HAP-1 (cell line): ENCODE data around the gene GGTLC2.

Source experiments
- DNase-seq, 2 experiments: peaks; one replicate each; pipeline ENCODE4 v3.0.0-alpha.2; 2016 to 2020; ENCODE audit warnings: low spot score in 2 of 2
- H3K27me3 ChIP-seq: fragments of 250-450 bp; sonication (Bioruptor Pico); 2 replicates; pipeline ENCODE4 v1.5.1; 2020; ENCODE audit warnings: low read depth, mild to moderate bottlenecking, moderate library complexity
- H3K36me3 ChIP-seq: fragments of 250-450 bp; sonication (Bioruptor Pico); replicated peaks from 2 replicates; pipeline ENCODE4 v1.5.1; 2020; ENCODE audit warnings: mild to moderate bottlenecking
- H3K4me1 ChIP-seq: fragments of 250-450 bp; sonication (Bioruptor Pico); 2 replicates; pipeline ENCODE4 v1.5.1; 2020; ENCODE audit warnings: mild to moderate bottlenecking
- H3K4me3 ChIP-seq: fragments of 250-450 bp; sonication (Bioruptor Pico); 2 replicates; pipeline ENCODE4 v1.5.1; 2020; ENCODE audit warnings: mild to moderate bottlenecking, moderate library complexity
- H3K9me3 ChIP-seq: fragments of 250-450 bp; sonication (Bioruptor Pico); 2 replicates; pipeline ENCODE4 v1.5.1; 2020; ENCODE audit warnings: mild to moderate bottlenecking, moderate library complexity
- in situ Hi-C: fragments of 300-500 bp; cut with MboI; formaldehyde crosslinking; loops from 3 replicates; pipeline ENCODE4 v1.14.3; 2020; ENCODE audit warnings: low sequenced_read_pairs, inconsistent platforms, mixed read lengths

Gene GGTLC2

DNA sequence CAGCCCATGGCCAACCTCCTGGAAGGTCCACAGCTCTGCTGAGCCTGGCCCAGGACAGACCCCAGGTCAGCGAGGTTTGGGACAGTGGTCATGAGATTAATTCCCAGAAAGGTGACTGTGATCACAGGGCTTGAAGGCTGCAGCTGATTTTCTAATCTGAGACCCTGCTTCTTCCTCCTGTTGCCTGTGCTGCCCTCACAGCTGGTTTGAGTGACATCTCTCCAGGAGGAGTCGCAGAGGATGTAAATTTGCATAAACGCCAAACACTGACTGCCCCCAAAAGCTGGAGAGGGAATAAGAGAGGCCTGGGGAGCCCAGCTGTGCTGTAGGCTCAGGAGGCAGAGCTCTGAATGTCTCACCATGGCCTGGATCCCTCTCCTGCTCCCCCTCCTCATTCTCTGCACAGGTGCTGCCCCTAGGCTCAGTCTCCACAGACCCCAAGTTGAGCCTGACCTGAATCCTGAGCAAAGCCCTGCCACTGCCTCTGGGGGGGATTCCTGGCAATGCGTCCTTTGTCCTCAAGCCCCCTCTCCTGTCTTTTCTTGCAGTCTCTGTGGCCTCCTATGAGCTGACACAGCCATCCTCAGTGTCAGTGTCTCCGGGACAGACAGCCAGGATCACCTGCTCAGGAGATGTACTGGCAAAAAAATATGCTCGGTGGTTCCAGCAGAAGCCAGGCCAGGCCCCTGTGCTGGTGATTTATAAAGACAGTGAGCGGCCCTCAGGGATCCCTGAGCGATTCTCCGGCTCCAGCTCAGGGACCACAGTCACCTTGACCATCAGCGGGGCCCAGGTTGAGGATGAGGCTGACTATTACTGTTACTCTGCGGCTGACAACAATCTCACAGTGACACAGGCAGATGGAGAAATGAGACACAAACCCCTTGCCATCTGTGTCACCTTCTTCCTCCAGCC is 23.8 kb downstream of the GGTLC2 start:
- in situ Hi-C loops: no loop called here
- H3K4me1 ChIP-seq: no peaks in the 10 kb centered on the region

DNA sequence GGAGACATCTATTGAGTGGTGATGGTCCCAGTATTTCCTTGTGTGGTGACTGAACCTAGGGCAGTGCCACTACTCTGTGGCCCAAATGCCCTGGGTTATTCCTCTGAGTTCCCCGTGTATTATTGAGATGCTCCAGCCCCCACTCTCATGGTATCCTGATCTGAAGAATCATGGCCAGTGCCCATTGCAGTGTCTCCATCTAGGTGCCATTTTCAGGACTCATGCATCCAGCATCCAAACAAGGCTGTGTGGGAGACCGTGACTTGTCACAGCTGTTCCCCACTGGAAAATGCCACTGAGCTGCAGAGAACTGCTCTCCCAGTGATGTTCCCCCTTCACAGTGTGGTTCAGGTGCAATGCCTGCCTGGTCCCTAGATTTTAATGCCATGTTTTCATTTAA is 24.7 kb downstream of the GGTLC2 start:
- Histone ChIP-seq H3K9me3 (no peaks in the 10 kb centered on the region; the same call in 1 of the 2 replicates), H3K36me3 (no peaks in the 10 kb centered on the region), H3K4me1 (no peaks in the 10 kb centered on the region), H3K4me3 (no peak overlapping the region), H3K27me3 (no peaks in the 10 kb centered on the region)
- in situ Hi-C loops: no loop called here
- no peak for DNase-seq

More for the DNA sequence above, 23.8 kb downstream of the GGTLC2 start:
- Histone ChIP-seq H3K4me3 (no peak overlapping the region), H3K27me3 (no peaks in the 10 kb centered on the region), H3K9me3 (no peaks in the 10 kb centered on the region; the same call in 1 of the 2 replicates), H3K36me3 (no peaks in the 10 kb centered on the region)
- DNase-seq: no peak

GRCh38 chr22:22670076-22670795 is 25.8 kb downstream of the GGTLC2 start:
- H3K4me1 ChIP-seq: no peaks in the 10 kb centered on the region
- in situ Hi-C loops: no loop called here
- no peaks in the 10 kb centered on the region for H3K36me3 ChIP-seq
- no peaks in the 10 kb centered on the region for H3K27me3 ChIP-seq
- no peak overlapping the region for H3K4me3 ChIP-seq
- H3K9me3 ChIP-seq: no peaks in the 10 kb centered on the region; the same call in 1 of the 2 replicates
- no peak for DNase-seq

DNA sequence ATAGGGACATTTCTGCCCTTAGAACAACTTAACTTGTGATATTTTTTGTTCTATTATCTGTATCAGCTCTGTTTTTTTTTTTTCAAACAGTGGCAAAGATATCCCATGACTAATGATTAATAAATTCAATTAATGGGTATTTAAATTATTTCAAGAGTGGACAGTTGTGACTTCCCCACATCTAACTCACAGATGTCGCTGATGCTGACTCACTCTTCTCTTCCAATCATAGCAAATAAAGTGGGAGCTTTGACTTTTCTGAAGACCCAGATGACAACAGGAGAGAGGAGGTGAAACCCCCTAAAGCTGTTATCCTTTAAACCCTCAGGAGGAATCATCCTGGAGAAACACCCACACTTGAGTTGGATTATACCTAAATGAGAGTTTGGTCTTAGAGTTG is 27.1 kb downstream of the GGTLC2 start:
- Histone ChIP-seq H3K9me3 (no peaks in the 10 kb centered on the region; the same call in 1 of the 2 replicates), H3K27me3 (peaks cover 8% of the 10 kb centered on the region), H3K4me3 (no peak overlapping the region), H3K36me3 (no peaks in the 10 kb centered on the region), H3K4me1 (no peaks in the 10 kb centered on the region)
- in situ Hi-C loops: no loop called here
- no peak for DNase-seq

- H3K27me3 ChIP-seq: peaks cover 8% of the 10 kb centered on the region
- no peak for DNase-seq
- no peaks in the 10 kb centered on the region for H3K36me3 ChIP-seq
- in situ Hi-C loops: no loop called here
- no peak overlapping the region for H3K4me3 ChIP-seq
- H3K9me3 ChIP-seq: no peaks in the 10 kb centered on the region; the same call in 1 of the 2 replicates
- no peaks in the 10 kb centered on the region for H3K4me1 ChIP-seq
Measured at GRCh38 chr22:22673099-22673498, 28.7 kb downstream of the GGTLC2 start.

DNA sequence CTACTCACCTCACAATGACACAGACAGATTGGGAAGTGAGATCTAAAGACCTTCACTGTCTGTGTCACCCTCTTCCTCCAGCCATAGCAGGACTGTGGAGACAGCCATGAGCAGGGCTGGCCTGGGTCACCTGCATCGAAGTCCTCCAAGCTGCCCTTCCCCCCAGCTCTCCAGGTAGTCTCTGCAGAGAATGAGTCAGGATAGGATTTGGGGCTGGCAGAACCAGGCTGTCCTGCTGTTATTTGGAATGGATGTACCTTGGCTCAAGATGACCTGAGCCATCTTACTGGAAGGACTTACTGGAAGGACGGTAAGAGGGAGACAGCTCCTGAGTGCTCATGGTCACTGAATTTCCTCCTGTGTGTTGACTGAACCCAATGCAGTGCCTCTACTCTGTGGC is 29.2 kb downstream of the GGTLC2 start:
- Histone ChIP-seq H3K4me3 (no peak overlapping the region), H3K4me1 (no peaks in the 10 kb centered on the region), H3K27me3 (peaks cover 8% of the 10 kb centered on the region), H3K36me3 (no peaks in the 10 kb centered on the region), H3K9me3 (no peaks in the 10 kb centered on the region; the same call in 1 of the 2 replicates)
- in situ Hi-C loops: no loop called here
- DNase-seq: no peak

DNA sequence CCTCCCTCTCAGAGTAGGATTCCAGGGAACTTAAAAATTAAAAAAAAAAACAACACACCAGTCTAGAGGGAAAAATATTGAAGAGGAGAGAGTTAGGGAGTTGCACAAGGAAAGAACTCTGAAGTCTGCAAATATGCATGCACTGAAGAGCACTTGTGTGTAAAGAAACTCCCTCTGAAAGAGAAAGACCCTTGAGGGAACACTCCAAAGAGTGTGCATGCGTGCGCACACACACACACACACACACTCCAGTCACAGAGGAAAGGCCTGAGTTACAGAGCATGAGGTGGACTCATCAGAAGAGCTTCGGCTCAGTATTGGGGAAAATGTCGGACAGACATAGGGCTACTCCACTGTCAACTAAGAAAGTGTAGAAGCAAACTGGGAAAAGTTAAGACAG is 30.1 kb downstream of the GGTLC2 start:
- in situ Hi-C loops: no loop called here
- no peak for DNase-seq
- H3K36me3 ChIP-seq: no peaks in the 10 kb centered on the region
- H3K27me3 ChIP-seq: peaks cover 8% of the 10 kb centered on the region
- H3K9me3 ChIP-seq: no peaks in the 10 kb centered on the region
- no peak overlapping the region for H3K4me3 ChIP-seq
- no peaks in the 10 kb centered on the region for H3K4me1 ChIP-seq

- Histone ChIP-seq H3K27me3 (peaks cover 10% of the 10 kb centered on the region), H3K4me1 (no peaks in the 10 kb centered on the region), H3K4me3 (no peak overlapping the region), H3K36me3 (no peaks in the 10 kb centered on the region), H3K9me3 (no peaks in the 10 kb centered on the region)
- DNase-seq: no peak
- in situ Hi-C loops: loop anchor here (25.0 kb wide), 1 partner anchor 92 kb away; no protein-coding TSS in a partner anchor
Measured at GRCh38 chr22:22678970-22679369, 34.6 kb downstream of the GGTLC2 start.

- Histone ChIP-seq H3K36me3 (no peaks in the 10 kb centered on the region), H3K4me1 (no peaks in the 10 kb centered on the region), H3K27me3 (peaks cover 10% of the 10 kb centered on the region), H3K4me3 (no peak overlapping the region), H3K9me3 (no peaks in the 10 kb centered on the region)
- no peak for DNase-seq
- in situ Hi-C loops: loop anchor here (25.0 kb wide), 1 partner anchor 93 kb away; no protein-coding TSS in a partner anchor
Measured at GRCh38 chr22:22680396-22680795, 36.0 kb downstream of the GGTLC2 start.

GRCh38 chr22:22681221-22681739 is 36.9 kb downstream of the GGTLC2 start:
- no peak overlapping the region for H3K4me3 ChIP-seq
- no peak for DNase-seq
- peaks cover 3% of the 10 kb centered on the region for H3K27me3 ChIP-seq
- H3K9me3 ChIP-seq: no peaks in the 10 kb centered on the region
- H3K36me3 ChIP-seq: no peaks in the 10 kb centered on the region
- H3K4me1 ChIP-seq: no peaks in the 10 kb centered on the region
- in situ Hi-C loops: loop anchor here (25.0 kb wide), 1 partner anchor 94 kb away; no protein-coding TSS in a partner anchor

GRCh38 chr22:22682196-22682595 is 37.8 kb downstream of the GGTLC2 start:
- no peaks in the 10 kb centered on the region for H3K36me3 ChIP-seq
- in situ Hi-C loops: loop anchor here (25.0 kb wide), 1 partner anchor 95 kb away; no protein-coding TSS in a partner anchor
- 0 out of 2 replicates have a peak, but pooled peaks cover 2% of the 10 kb centered on the region for H3K27me3 ChIP-seq
- no peaks in the 10 kb centered on the region for H3K9me3 ChIP-seq
- DNase-seq: no peak
- no peaks in the 10 kb centered on the region for H3K4me1 ChIP-seq
- H3K4me3 ChIP-seq: no peak overlapping the region

DNA sequence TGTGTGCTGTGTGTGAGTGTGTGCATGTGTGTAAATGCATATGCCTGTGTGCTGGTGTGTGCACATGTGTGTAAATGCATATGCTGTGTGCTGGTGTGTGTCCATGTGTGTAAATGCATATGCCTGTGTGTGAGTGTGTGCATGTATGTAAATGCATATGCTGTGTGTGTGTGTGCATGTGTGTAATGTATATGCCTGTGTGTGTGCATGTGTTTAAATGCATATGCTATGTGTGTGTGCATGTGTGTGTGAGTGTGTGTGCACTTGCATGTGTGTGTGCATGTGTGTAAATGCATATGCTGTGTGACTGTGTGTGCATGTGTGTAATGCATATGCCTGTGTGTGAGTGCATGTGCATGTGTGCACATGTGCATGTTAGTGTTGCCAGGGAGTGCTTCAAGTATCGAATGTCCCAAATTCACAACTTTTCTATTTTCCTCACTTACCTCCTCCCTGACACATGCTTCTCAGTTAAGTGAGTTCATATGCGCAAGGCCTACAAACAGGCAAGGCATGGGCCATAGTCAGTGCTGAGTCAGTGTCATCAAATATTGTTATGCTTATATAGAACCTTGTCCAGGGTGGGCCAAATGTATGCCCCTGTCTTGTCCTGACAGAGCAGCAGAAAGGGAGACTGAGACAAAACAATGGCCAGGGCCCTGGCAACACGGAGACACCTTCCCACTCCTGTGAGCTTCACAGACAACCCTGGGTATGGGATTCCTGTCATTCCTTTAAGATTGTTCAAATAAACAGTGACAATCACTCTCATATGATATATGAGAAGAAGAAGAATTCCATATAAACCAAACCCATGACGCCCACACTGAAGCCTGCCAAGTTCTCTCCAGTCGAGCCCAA is 38.6 kb downstream of the GGTLC2 start:
- Histone ChIP-seq H3K27me3 (0 out of 2 replicates have a peak, but pooled peaks cover 2% of the 10 kb centered on the region), H3K4me1 (no peaks in the 10 kb centered on the region), H3K4me3 (no peak overlapping the region), H3K36me3 (no peaks in the 10 kb centered on the region), H3K9me3 (no peaks in the 10 kb centered on the region)
- no peak for DNase-seq
- in situ Hi-C loops: loop anchor here (25.0 kb wide), 1 partner anchor 96 kb away; no protein-coding TSS in a partner anchor
